GM18526 (cell line): Measurements from ENCODE around the gene PAXX.

ENCODE experiments used
- POLR2A ChIP-seq: IDR thresholded peaks from 3 replicates; pipeline ENCODE4 v1.6.1; 2011; ENCODE audit not compliant: insufficient read length; ENCODE audit errors: extremely low read depth

Gene PAXX

GRCh38 chr9:137009938-137010732 is 17.9 kb downstream of the PAXX start:
- no peak for TF ChIP-seq POLR2A

- TF ChIP-seq POLR2A, result no peak
These were observed 18.9 kb downstream of the PAXX start for GRCh38 chr9:137011156-137011555.

- no peak for TF ChIP-seq POLR2A
These were observed 19.9 kb downstream of the PAXX start for GRCh38 chr9:137011907-137012675.

- no peak for TF ChIP-seq POLR2A
These were observed 20.7 kb downstream of the PAXX start for GRCh38 chr9:137012694-137013570.

- TF ChIP-seq POLR2A, result no peak
These were observed 21.3 kb downstream of the PAXX start for GRCh38 chr9:137013571-137013940.

GRCh38 chr9:137014166-137014565 is 21.9 kb downstream of the PAXX start:
- no peak for TF ChIP-seq POLR2A

GRCh38 chr9:137014776-137015539 is 22.7 kb downstream of the PAXX start:
- no peak for TF ChIP-seq POLR2A

GRCh38 chr9:137015540-137015930 is 23.3 kb downstream of the PAXX start:
- no peak for TF ChIP-seq POLR2A

- no peak for TF ChIP-seq POLR2A
These were observed 23.8 kb downstream of the PAXX start for GRCh38 chr9:137015976-137016375.

GRCh38 chr9:137016436-137016835 is 24.2 kb downstream of the PAXX start:
- no peak for TF ChIP-seq POLR2A

- TF ChIP-seq POLR2A, result no peak
These were observed 24.8 kb downstream of the PAXX start for GRCh38 chr9:137017071-137017470.

- TF ChIP-seq POLR2A, result no peak
These were observed 25.7 kb downstream of the PAXX start for GRCh38 chr9:137017791-137018497.

GRCh38 chr9:137018761-137019559 is 26.7 kb downstream of the PAXX start:
- TF ChIP-seq POLR2A, result no peak

GRCh38 chr9:137019891-137020683 is 27.9 kb downstream of the PAXX start:
- TF ChIP-seq POLR2A, result no peak
